Measurements from ENCODE around the gene CSTPP1. TPM values are rescaled to one million over a fixed set of nuclear protein-coding genes. Genes with fewer than 3 reads are reported as not detected.
A peak's percentile ranks its signal among the peaks of the same experiment; 100 is the strongest.
"Not testable (repeated sequence)": the region's sequence is repeated elsewhere in the genome, so short reads cannot be mapped to it uniquely, and the experiment has no call there.

Gene CSTPP1
- total RNA-seq, 1 donor from 2014 or later = 22.0 TPM

DNA sequence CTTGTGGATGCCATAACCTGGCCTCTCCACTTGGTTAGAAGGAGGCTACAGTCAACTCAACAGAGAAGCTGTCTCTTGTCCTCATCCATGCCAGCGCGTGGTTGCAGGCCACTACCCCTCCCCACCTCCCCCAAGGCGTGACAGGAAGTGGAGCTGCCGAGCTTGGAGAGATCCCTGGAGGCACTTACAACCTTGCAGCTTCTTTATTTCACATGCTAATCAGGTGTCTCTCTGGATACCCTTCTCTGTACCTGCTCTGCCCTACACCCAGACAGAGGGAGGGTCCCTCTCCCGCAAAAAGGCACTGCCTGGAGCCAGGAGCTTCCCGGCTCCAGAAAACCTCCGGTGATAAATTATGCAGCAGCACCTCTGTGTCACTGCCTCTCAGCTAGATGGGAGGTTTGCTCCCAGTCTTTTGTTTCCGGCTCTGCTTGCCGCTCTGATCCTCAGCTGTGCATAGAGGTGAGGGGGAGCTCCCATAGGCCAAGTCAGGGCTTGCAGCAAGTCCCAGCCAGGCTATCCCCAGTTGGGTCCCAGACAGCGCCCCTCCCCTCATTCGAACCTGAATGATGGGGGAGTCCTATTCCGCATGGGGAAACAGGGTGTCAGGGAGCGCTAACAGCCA is 23.9 kb upstream of the CSTPP1 start:
- no peak for DNase-seq (ENCODE audit: low read depth)

DNA sequence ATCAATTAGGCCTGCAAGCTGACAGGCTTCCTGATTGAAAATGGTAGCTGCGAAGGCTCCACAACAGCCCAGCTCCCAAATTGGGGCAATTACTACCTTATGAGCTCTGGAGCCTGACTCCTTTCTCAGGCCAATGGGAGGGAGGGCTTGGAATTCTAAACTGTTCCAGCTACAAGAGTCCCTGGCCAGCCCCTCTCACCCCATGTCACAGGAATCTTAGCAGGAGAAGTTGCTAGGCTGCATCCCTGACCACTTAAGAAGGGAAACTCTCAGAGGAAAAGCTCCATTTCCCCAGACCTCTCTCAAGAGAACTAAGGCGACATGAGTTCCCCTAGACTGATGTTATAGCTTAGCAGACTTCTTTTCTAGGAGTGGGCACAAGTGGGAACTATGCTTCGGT is 23.1 kb upstream of the CSTPP1 start:
- no peak for DNase-seq (ENCODE audit: low read depth)

DNA sequence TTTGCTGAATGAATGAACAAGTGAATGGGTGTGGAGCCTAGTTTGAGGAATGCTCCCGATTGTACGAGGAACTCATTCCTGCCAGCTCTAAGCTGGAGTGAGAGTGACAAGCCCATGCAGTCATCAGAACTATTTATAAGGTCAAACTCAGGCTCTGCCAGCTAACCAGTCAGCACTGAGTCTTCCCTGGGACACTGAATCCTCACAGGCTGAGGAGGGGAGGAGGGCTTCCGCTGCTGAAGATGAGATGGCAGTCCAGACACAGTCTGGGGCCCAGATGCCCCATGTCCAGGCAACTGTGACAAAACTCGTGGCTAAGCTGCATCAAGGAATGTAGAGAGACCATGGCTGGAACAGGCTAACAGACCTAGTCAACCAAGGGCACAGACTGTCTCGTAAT is 22.2 kb upstream of the CSTPP1 start:
- DNase-seq (ENCODE audit: low read depth) = peak; percentile 91

DNA sequence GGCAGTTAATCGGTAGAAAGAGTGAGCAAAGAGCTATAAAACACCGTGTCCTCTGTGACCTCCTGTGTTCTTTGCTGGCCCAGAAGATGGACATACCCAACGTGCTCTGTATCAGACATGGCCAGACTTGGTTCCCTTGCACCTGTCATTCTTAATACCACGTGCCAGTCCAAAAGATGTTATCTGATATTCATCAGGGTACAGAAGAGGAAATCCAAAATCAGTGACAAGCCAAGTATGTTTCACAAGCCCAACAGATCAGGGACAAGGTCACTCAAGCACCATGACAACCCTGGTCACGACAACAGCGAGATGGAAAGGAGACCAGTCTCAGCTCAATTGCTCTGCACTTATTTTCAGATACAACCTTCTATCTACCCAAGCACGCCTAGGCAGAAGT is 21.7 kb upstream of the CSTPP1 start:
- DNase-seq (ENCODE audit: low read depth) = peak; percentile 76

DNA sequence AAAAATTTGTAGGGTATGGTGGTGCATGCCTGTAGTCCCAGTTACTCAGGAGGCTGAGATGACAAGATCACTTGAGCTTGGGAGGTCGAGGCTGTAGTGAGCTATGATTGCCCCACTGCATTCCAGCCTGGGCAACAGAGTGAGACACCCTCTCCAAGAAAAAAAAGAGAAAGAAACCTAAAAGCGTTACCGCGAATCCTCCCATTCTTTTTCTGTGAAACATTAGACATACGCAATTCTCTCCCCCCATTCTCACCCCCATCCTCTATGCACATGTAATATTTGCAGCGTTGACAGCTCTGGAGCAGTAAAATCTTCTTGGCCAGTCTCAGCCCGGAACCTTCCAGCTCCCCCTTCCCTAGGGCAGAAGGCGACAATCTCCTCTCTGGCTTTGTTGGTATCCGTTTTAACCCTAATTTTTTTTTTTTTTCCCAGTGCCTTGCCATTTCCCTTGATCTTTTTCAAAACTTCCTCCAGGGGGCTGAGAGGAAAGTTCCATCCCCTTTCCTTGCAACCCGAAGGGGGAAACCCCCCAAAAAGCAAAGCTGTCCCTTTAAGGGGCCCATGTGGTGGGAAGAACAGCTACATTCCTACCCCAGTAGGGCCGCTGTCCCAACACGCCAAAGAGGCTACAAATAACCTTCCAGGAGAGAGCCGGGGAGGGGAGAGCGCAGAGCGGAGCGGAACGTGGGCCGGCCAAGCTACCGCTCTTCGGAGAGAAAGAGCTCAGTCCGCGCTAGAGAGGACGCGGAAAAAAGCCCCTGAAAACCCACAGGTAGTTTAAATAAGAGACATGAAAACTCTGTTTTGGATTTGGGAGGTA is 20.1 kb upstream of the CSTPP1 start:
- DNase-seq (ENCODE audit: low read depth) = peak; percentile 83

DNA sequence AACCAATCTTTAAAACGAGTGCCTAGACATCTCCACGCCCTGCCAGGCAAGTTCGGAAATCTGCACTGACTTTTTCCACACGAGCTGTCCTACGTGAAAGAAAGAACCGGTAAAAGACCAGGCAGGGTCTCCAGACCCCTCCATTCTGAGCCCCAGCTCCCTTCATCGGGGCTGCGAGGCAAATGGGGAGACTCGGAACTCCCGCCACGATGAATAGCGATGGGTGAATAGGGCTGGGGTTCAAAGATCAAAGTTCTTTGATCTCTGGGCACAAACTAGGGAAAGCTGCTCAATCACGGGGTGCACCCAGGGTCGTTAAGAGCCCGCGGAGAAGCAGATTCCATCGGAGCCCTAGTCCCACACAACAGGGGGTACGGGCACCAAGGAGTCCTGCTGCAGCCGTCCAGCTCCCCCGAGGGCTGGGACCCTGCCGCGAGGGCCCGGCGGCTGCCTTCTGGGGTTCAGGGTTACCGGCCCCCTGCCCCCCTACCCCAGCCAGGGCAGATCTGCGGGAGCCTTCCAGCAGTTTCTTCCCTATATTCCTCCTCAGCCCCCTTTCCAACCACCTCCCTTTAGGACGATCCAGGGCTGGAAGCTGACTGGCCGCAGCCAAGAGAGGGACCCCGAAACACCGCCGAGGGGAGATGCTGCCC is 19.3 kb upstream of the CSTPP1 start:
- DNase-seq (ENCODE audit: low read depth) = no peak

DNA sequence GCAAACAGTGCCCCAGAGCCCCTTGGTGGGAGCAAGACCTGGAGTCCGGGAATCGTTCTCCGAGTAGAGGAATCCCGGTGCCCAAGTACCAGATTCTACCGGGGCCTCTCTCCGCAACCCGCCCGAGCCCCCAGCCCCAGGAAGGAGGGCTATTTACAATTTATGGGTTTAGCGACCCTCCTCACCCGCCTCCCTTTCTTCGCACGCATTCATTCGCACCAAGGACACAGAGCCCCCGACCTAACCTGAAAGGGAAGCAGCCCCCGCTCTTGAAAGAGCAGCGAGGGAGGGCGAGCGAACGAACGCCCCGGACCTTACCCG is 18.8 kb upstream of the CSTPP1 start:
- no peak for DNase-seq (ENCODE audit: low read depth)

DNA sequence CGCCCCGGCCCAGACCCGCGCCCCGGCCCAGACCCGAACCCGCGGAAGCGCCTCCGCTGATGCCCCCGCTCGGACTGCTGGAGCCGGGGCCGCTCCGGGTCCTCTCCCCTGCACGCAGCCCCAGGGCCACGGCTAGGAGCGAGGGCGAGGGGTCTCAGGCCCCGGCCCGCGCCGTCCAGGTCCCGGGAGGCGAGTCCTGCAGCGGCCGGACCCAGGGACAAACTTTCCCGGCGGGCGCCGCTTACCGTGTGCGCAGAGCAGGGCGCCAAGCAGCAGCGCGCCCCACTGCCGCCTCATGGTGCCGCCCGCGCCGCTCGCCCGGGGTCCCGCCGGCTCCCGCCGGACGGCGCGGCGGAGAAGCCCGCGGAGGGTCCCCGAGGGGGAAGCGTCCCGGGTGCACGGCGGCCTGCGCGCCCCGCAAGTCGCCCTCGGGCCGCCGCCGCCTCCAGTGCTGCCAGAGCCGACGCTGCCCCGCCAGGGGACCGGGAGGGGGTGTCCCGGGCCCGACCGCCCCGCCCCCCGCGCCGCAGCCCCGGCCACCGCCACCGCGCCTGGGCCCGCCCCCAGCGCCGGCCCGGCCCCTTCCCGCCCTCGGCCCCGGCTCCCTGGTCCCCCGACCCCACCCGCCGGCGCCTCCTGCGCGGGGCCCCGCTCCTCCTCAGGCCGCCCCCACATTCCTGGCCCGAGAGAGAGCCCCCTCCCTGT is 18.3 kb upstream of the CSTPP1 start, which contains the start of gene LRP4:
Gene LRP4 (minus strand): TSS at position 468 of the 705 bp plus-strand sequence. CDS start 171 bp downstream, at position 297.
- DNase-seq (ENCODE audit: low read depth) = peak; percentile 43

DNA sequence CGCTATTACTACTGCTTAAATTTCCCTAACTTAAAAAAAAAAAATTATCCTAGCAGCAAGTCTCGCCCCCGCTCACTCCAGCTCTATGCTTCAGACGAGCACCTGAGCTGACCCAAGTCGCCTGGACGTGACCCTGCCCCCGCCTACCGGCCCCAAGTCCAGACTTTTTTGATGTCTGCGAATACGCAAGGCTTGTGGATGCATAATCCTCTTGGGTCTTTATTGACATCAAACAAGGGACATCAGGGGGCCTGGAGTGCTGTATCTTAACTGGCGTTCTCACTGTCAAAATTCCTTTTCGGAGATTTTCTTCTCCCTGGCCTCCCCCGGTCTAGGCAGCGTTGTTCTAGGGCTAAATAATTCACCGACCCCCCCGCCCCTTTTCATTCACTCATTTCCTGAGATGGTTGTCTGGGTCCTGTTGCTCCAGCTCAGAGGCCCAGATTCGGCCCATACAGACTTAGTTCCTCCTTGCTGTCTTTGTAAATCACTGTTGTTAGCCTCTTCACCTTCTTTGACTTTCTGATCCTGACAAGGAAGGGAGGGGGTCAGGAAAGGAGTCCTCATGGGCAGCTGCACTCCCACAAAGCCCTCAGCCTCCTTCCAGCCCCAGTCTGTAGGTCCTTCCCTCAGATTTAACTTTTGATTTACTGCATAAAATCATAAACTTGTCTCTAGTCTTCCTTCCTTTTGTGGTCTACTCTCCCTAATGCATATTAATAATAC is 17.6 kb upstream of the CSTPP1 start:
- DNase-seq (ENCODE audit: low read depth) = no peak

DNA sequence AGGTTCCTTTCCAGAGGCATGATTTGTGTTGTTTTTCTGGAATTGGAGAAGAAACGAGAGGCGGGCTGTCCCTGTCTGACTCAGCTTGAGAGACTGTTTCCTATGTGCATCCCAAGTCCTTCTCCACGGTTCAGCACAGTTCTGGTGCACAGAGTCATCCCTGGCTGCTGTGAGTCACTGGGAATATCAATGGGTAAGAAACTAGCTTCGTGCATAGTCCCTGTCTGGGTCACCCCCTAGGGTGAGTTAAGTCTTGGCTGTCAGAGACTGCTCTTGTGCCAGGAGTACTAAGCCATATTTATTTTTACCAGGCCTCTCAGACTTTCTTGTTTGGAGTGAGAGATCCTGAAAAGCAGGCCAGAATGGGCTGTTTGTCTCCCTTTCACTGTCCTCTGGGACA is 15.8 kb upstream of the CSTPP1 start:
- DNase-seq (ENCODE audit: low read depth) = peak; percentile 90

DNA sequence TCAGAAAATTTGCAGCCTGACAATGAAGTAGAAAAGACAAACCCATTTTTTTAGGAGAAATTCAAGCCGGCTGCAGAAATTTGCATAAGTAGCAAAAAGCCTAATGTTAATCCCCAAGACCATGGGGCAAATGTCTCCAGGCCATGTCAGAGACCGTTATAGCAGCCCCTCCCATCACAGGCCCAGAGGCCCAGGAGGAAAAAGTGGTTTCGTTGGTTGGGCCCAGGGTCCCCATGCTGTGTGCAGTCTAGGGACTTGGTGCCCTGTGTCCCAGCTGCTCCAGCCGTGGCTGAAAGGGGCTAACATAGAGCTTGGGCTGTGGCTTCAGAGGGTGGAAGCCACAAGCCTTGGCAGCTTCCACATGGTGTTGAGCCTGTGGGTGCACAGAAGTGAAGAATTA is 8.6 kb upstream of the CSTPP1 start:
- not testable (repeated sequence) for DNase-seq (ENCODE audit: low read depth)

DNA sequence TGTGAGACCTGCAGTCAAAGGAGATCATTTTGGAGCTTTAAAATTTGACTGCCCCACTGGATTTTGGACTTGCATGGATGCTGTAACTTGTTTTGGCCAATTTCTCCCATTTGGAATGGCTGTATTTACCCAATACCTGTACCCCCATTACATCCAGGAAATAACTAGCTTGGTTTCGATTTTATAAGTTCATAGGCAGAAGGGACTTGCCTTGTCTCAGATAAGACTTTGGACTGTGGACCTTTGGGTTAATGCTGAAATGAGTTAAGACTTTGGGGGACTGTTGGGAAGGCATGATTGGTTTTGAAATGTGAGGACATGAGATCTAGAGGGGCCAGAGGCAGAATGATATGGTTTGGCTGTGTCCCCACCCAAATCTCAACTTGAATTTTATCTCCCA is 7.9 kb upstream of the CSTPP1 start:
- DNase-seq (ENCODE audit: low read depth) = not testable (repeated sequence)

DNA sequence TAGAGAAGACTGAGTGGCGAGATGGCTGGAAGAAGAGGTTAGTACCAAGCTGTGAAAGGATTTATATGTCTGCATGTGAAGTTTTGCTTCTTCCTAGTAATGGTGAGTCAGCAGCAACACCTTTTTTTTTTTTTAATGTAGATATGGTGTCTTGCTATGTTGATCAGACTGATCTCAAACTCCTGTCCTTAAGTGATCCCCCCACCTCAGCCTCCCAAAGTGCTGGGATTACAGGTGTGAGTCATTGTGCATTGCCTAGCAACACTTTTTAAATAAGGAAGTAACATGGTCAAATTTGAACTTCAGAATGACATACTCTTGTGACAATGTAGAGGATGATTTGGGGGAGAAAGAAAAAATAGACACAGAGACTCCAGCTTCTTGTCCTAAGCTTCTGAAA is 6.5 kb upstream of the CSTPP1 start:
- no peak for DNase-seq (ENCODE audit: low read depth)

DNA sequence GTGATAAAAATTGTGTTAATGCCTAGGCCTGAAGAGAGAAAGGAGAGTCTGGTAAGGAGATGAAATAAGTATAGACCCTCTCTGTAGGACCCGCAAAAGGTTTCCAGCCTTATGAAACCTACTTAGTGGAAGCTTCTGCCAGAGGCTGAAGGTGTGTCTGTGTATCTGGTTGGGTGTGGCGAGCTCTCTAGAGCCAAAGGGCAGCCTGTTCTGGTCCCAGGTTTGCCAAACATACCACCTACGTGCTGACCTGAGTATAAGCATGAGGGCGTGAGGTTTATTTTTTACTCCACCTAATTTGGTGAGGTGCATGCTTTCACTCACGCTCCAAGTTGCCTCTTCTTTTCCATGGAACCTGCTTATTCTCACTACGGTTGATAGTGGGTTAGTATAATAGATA is 5.6 kb downstream of the CSTPP1 start:
- no peak for DNase-seq (ENCODE audit: low read depth)

DNA sequence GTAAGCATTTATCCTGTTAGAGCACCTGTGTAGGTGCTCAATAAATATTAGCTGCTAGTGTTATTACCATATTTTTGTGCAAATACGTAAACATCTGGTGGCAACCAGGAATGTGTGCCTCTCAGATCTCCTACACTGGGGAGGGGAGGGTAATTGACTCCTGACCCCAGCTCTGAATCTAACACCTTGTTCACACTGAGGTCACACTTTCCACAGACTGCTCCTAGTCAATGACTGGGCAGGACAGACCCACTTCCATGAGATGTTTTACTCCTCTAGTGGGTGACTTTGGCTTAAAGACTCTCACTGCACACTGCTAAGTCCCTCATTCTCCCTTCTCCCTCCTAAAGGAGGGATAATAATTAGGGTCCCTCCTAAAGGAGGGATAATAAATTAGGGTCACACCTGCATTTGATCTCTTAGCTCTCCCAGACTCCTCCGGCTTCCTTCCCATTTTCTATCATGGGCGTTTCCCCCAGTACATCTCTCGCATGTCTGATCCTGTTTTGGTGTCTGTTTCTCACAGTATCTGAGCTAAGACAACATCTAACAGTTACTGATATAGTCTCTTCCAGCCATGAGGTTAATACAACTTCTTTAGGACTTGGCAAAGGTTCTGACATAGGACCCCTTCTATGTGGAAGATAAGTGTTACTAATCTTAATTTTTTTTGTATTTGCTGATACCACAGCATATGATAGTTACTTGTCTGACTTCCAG is 8.0 kb downstream of the CSTPP1 start:
- no peak for DNase-seq (ENCODE audit: low read depth)

DNA sequence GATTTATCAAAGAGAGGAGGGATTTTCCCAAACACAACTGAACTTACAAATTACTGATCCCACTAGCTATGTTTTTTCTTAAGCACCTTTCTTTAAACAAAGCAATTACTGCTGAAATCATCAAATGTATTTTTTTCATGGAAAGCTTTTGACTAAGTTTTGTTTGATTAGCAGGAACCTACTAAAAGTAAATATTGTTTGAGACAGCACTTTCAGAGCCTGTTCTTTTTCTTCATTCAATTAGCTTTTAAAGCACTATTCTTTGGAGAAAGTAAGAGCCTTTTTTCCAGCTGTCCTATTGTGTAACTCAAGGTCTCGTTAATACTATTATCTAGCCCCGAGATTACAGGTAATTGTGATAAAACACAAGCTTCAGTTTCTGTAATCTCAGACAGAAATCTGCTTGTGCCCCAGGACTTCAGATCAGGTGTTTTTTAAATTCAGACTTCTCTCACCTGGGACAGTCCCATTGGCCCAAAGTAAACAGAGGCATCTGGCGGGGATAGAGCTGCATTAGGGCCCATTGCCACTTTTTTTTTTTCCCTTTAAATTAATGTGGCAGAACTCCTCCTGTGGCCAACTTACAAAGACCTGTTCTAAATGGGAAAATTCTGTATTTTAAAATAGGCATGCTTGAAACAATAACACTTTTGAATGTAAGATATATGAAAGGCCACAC is 11.0 kb downstream of the CSTPP1 start:
- DNase-seq (ENCODE audit: low read depth) = no peak

DNA sequence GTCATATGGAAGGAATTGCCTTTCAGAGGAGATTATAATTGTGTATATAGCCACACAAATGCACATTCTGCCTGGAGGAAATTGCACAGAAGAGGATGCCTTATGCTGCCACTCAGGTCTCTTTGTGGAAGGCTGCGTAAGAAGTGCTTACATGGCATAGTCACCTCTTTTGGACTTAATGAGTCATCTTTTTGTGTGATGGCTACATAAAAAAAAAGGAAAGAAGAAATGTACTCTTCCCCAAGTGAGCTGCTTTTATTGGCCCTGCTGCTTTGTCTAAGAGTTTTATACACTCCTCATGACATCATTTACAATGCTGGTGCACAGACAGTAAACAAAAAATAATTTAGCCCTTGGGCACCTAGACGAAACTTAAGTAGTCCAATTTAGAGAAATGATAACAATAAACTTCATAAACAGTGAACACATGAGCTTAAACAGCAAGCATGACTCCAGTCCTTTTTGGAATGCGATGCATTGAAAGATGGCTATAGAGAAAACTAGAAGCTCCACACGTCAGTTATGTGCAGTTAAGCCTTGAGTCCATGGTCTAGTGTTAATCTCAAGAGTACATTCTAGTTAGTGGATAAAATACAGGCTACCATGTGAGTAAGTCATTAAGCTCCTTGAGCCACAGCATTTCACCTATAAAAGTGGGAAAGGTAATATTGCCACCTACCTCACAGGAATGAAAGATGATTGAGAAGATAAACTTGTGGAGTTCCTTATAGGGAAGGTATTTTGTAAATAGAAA is 12.0 kb downstream of the CSTPP1 start:
- peak; percentile 40 for DNase-seq (ENCODE audit: low read depth)

DNA sequence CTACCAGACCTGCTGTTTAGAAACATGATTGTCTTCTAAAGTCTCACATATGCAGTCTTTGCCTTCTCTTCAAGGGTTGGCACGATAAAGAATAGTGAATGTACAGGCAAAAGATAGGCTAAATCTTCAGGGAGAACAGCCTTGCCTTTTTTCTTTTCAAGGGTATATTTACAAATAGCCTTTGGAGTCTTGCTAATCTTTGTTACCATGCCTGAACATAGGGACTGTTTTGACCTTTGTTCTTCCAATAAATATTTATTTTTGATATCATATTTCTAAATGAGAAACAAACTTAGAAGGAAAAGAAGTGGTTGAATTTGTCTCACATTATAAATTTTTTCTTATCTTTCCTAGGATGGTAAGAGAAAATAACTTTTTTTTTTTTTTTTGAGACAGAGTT is 12.7 kb downstream of the CSTPP1 start:
- DNase-seq (ENCODE audit: low read depth) = no peak

DNA sequence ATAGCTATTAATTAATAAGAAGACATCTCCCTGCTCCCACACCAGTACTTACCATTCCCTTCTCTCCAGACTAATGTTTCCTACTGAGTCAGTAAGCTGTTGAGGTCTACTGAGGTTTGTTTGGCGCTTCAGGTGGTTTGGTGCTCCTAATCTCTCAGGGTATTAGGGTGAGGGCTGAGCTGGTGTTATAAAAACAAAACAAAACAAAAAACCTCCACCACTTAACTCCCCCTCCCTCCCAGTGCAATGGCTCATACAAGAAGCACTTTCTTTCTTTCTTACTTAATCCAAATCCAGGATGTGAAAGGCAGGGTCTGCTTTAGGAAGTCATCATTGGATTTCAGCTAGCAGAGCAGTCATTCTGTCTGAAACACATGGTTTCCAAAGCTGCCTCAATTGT is 15.3 kb downstream of the CSTPP1 start:
- no peak for DNase-seq (ENCODE audit: low read depth)
